CD8-positive, alpha-beta memory T cell (primary cell): ENCODE measurements around the gene PADI6. TPM values are rescaled to one million over a fixed set of nuclear protein-coding genes. Genes with fewer than 3 reads are reported as not detected.

Experiments
- CTCF ChIA-PET: fragments of 350-600 bp; sonication (Branson Sonifier 250); formaldehyde crosslinking; loops from one replicate; lab custom pipeline; 2021; ENCODE audit warnings: antibody characterized with exemption; lab: Charles Lee
- POLR2A ChIA-PET: fragments of 350-600 bp; sonication (Branson Sonifier 250); formaldehyde crosslinking; loops from one replicate; lab custom pipeline; 2021; ENCODE audit warnings: antibody characterized with exemption; lab: Charles Lee
- DNase-seq, 5 donors: peaks; one replicate each; pipeline versions ENCODE4 v3.0.0 to v3.0.0-alpha.2; 2020 to 2022; ENCODE audit warnings: mixed read lengths in 1 of 5
- H3K27ac ChIP-seq: one replicate; pipeline ENCODE4 v1.7.0; 2013; ENCODE audit warnings: low read depth, mild to moderate bottlenecking, low read length, moderate library complexity
- H3K27me3 ChIP-seq: 2 replicates; pipeline ENCODE4 v1.7.0; 2013; ENCODE audit warnings: low read length, mild to moderate bottlenecking; ENCODE audit not compliant: insufficient read depth, poor library complexity, severe bottlenecking
- H3K36me3 ChIP-seq: 2 replicates; pipeline ENCODE4 v1.7.0; 2013; ENCODE audit warnings: mild to moderate bottlenecking, low read length, moderate library complexity; ENCODE audit not compliant: insufficient read depth
- H3K4me1 ChIP-seq: 2 replicates; pipeline ENCODE4 v1.7.0; 2013; ENCODE audit warnings: mild to moderate bottlenecking, low read length, moderate library complexity; ENCODE audit not compliant: insufficient read depth
- H3K4me3 ChIP-seq: 2 replicates; pipeline ENCODE4 v1.7.0; 2013; ENCODE audit warnings: mild to moderate bottlenecking, low read length
- H3K9me3 ChIP-seq: 2 replicates; pipeline ENCODE4 v1.7.0; 2013; ENCODE audit warnings: mild to moderate bottlenecking, low read length
- H3K27ac Mint-ChIP-seq, 8 donors: one replicate each; pipeline ENCODE4 v1.8.0; 2020 to 2021; ENCODE audit warnings: mixed read lengths in 8 of 8, mild to moderate bottlenecking in 6 of 8, inconsistent platforms in 3 of 8, moderate library complexity in 3 of 8
- H3K27me3 Mint-ChIP-seq, 2 donors: one replicate each; pipeline ENCODE4 v1.8.0; 2020 to 2021; ENCODE audit warnings: mixed read lengths in 2 of 2, mild to moderate bottlenecking in 1 of 2, moderate library complexity in 1 of 2
- H3K36me3 Mint-ChIP-seq, 3 donors: one replicate each; pipeline ENCODE4 v1.8.0; 2020 to 2021; ENCODE audit warnings: mixed read lengths in 3 of 3, inconsistent platforms in 1 of 3, mild to moderate bottlenecking in 1 of 3
- H3K4me1 Mint-ChIP-seq, 3 donors: one replicate each; pipeline ENCODE4 v1.8.0; 2020 to 2021; ENCODE audit warnings: mixed read lengths in 3 of 3, inconsistent platforms in 1 of 3, mild to moderate bottlenecking in 1 of 3
- H3K4me3 Mint-ChIP-seq, 7 donors: one replicate each; pipeline ENCODE4 v1.8.0; 2020 to 2021; ENCODE audit warnings: mixed read lengths in 7 of 7, mild to moderate bottlenecking in 6 of 7, moderate library complexity in 4 of 7, inconsistent platforms in 2 of 7
- H3K9me3 Mint-ChIP-seq, 5 donors: one replicate each; pipeline ENCODE4 v1.8.0; 2020 to 2022; ENCODE audit warnings: mixed read lengths in 5 of 5, mild to moderate bottlenecking in 3 of 5, moderate library complexity in 2 of 5, inconsistent platforms in 1 of 5
- polyA plus RNA-seq: library from polyadenylated mRNA; unstranded; fragments of 300-500 nt; fragmentation: Illumina TruSeq; gene quantifications from one replicate; pipeline ENCODE4 v1.2.3, GENCODE V29; 2021
- total RNA-seq, 2 experiments: library from RNA; stranded (reverse); gene quantifications; one replicate each; pipeline ENCODE4 v1.2.3, GENCODE V29; 2021

PADI6 gene
- total RNA-seq (not detected), polyA plus RNA-seq (not detected)

DNA sequence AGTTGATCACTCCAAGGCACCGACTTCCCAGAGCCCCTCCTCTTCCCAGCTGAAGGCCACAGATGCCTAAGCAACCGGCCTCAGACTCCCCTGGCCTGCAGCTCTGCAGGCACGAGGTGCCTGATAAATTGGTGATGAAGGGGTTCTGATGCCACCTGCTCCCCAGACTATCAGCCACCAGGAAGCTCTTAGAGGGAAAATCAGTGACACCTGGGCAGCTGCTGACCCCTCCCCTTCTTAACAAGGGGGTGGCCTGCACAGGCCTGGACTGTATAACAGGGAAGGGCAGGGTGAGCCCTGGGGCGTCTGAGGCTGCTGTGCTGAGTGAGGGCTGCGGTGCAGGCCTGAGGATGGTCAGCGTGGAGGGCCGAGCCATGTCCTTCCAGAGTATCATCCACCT, at the start of gene PADI6:
TSS of gene PADI6 (plus strand) at position 301 of the 400 bp plus-strand sequence. CDS start at position 351, 50 bp downstream.
- H3K4me1 ChIP-seq = no peaks in the 10 kb centered on the region
- peaks cover 5 to 11% of the 10 kb centered on the region in 2 donors for H3K27me3 Mint-ChIP-seq
- no peaks in the 10 kb centered on the region for H3K4me1 Mint-ChIP-seq
- H3K27ac ChIP-seq = no peak within 1 kb of the TSS
- no peaks in the 10 kb centered on the region for H3K27me3 ChIP-seq
- no peaks in the 10 kb centered on the region for H3K9me3 ChIP-seq
- no peaks in the 10 kb centered on the region for H3K9me3 Mint-ChIP-seq
- H3K4me3 Mint-ChIP-seq = no peak within 1 kb of the TSS
- CTCF ChIA-PET = no interaction called here
- no peaks in the 10 kb centered on the region for H3K36me3 ChIP-seq
- H3K27ac Mint-ChIP-seq = no peak within 1 kb of the TSS
- no peak for DNase-seq
- H3K36me3 Mint-ChIP-seq = no peaks in the 10 kb centered on the region
- POLR2A ChIA-PET = no interaction called here
- no peak within 1 kb of the TSS for H3K4me3 ChIP-seq

DNA sequence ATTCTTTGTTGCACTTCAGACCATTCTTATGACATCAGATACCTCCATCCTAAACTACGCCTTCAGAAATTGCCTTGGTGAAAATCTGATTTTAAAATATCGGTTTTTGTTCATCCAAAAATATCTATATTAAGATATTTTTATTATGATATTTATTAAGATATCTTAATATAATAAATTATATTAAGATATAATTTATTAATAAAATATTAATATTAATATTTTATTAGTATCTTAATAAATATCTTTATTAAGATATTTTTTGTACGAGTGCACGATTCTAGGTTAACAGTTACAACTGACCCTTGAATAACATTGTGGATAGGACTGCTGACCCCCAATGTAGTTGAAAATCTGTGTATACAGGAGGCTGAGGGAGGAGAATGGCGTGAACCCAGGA, 43.1 kb upstream of the PADI6 start:
- H3K27me3 Mint-ChIP-seq = peaks cover 36 to 46% of the 10 kb centered on the region in 2 donors
- no peaks in the 10 kb centered on the region for H3K36me3 Mint-ChIP-seq
- peaks cover 0 to 6% (median 0%) of the 10 kb centered on the region in 5 donors for H3K9me3 Mint-ChIP-seq
- H3K36me3 ChIP-seq = no peaks in the 10 kb centered on the region
- CTCF ChIA-PET = no interaction called here
- H3K27ac ChIP-seq = no peak overlapping the region
- H3K9me3 ChIP-seq = no peaks in the 10 kb centered on the region
- H3K4me3 ChIP-seq = no peak overlapping the region
- POLR2A ChIA-PET = no interaction called here
- no peaks in the 10 kb centered on the region for H3K4me1 Mint-ChIP-seq
- H3K4me1 ChIP-seq = no peaks in the 10 kb centered on the region
- no peak overlapping the region for H3K4me3 Mint-ChIP-seq
- no peak for DNase-seq
- no peaks in the 10 kb centered on the region for H3K27me3 ChIP-seq
- no peak overlapping the region for H3K27ac Mint-ChIP-seq

DNA sequence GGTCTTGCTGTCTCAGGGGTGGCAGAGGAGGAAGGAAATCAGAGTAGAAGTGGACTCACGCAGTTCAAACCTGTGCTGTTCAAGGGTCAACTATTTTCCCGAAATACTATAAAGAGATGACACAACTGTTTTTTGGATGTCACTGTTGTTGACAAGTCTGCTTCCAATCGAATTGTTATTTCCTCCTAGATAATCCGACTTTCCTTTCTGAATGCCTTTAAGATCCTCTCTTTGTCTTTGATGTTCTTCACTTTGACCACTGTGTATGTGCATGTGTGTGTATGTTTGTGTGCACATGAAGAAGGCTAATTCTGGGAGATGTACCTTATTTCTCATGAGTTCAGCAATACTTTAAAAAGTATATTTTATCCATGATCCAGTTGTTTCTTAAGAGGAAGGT, 42.4 kb upstream of the PADI6 start:
- ChIA-PET CTCF (no interaction called here), POLR2A (no interaction called here)

DNA sequence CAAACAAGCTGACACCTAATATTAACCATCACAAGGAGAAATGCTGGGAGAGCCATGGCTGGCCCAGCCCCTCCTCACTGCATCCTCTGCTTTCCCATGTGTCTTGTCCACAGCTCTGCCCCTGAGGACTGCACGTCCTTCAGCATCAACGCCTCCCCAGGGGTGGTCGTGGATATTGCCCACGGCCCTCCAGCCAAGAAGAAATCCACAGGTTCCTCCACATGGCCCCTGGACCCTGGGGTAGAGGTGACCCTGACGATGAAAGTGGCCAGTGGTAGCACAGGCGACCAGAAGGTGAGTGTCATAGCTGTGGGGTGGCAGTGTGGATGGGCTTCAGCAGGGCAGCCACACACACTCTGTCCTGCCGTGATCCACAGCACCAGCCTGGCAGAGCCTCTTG, 41.1 kb upstream of the PADI6 start:
- Mint-ChIP-seq H3K4me3 (no peak overlapping the region), H3K36me3 (no peaks in the 10 kb centered on the region), H3K27me3 (peaks cover 33 to 52% of the 10 kb centered on the region in 2 donors), H3K27ac (no peak overlapping the region), H3K9me3 (peaks cover 0 to 6% (median 0%) of the 10 kb centered on the region in 5 donors), H3K4me1 (no peaks in the 10 kb centered on the region)
- ChIA-PET POLR2A (no interaction called here), CTCF (no interaction called here)
- Histone ChIP-seq H3K9me3 (no peaks in the 10 kb centered on the region), H3K27ac (no peak overlapping the region), H3K36me3 (no peaks in the 10 kb centered on the region), H3K4me3 (no peak overlapping the region), H3K27me3 (no peaks in the 10 kb centered on the region), H3K4me1 (no peaks in the 10 kb centered on the region)
- no peak for DNase-seq

More for the DNA sequence above, 42.4 kb upstream of the PADI6 start:
- no peak overlapping the region for H3K4me3 Mint-ChIP-seq
- H3K27ac ChIP-seq = no peak overlapping the region
- no peaks in the 10 kb centered on the region for H3K4me1 ChIP-seq
- no peaks in the 10 kb centered on the region for H3K36me3 ChIP-seq
- H3K9me3 ChIP-seq = no peaks in the 10 kb centered on the region
- no peaks in the 10 kb centered on the region for H3K27me3 ChIP-seq
- no peak for DNase-seq
- no peaks in the 10 kb centered on the region for H3K36me3 Mint-ChIP-seq
- no peak overlapping the region for H3K4me3 ChIP-seq
- H3K27ac Mint-ChIP-seq = peak overlapping the region in 1 of 8 donors; percentile 59
- H3K9me3 Mint-ChIP-seq = peaks cover 0 to 6% (median 0%) of the 10 kb centered on the region in 5 donors
- no peaks in the 10 kb centered on the region for H3K4me1 Mint-ChIP-seq
- H3K27me3 Mint-ChIP-seq = peaks cover 35 to 50% of the 10 kb centered on the region in 2 donors

DNA sequence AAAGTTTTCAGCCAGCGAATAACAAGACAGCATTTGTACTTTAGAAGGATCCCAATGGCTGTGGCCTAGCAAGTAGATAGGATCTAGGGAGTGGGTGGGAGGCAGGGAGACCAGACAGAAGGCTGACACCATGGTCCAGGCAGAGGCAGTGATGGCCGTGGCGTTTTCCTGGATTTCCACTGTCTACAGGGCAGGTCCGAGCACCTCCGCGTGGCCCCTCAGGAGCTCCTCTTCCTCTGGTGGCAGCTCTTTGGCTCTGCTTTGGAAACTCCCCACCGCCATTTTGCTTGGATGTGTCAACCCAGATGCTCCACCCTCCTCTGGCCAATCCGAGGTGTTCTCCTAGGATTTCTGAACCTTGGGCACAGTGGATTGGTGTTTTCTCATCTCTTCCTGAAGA, 38.9 kb upstream of the PADI6 start:
- no peak overlapping the region for H3K4me3 Mint-ChIP-seq
- peaks cover 0 to 6% (median 0%) of the 10 kb centered on the region in 5 donors for H3K9me3 Mint-ChIP-seq
- ChIA-PET POLR2A (no interaction called here), CTCF (no interaction called here)
- no peak overlapping the region for H3K27ac ChIP-seq
- no peak overlapping the region for H3K4me3 ChIP-seq
- H3K4me1 ChIP-seq = no peaks in the 10 kb centered on the region
- peaks cover 0 to 5% (median 0%) of the 10 kb centered on the region in 3 donors for H3K4me1 Mint-ChIP-seq
- no peaks in the 10 kb centered on the region for H3K9me3 ChIP-seq
- peaks cover 34 to 63% of the 10 kb centered on the region in 2 donors for H3K27me3 Mint-ChIP-seq
- no peaks in the 10 kb centered on the region for H3K36me3 ChIP-seq
- no peaks in the 10 kb centered on the region for H3K27me3 ChIP-seq
- H3K36me3 Mint-ChIP-seq = no peaks in the 10 kb centered on the region
- no peak overlapping the region for H3K27ac Mint-ChIP-seq
- no peak for DNase-seq

GRCh38 chr1:17335821-17336710, 35.9 kb upstream of the PADI6 start:
- no peaks in the 10 kb centered on the region for H3K36me3 ChIP-seq
- Mint-ChIP-seq H3K9me3 (peaks cover 0 to 6% (median 0%) of the 10 kb centered on the region in 5 donors), H3K4me3 (no peak overlapping the region), H3K27me3 (peaks cover 24 to 46% of the 10 kb centered on the region in 2 donors), H3K36me3 (no peaks in the 10 kb centered on the region), H3K27ac (no peak overlapping the region), H3K4me1 (peaks cover 0 to 5% (median 0%) of the 10 kb centered on the region in 3 donors)
- H3K4me1 ChIP-seq = no peaks in the 10 kb centered on the region
- DNase-seq = peak; percentile 5 to 57 (median 34)
- H3K9me3 ChIP-seq = no peaks in the 10 kb centered on the region
- CTCF ChIA-PET = interaction anchor here (1.0 to 1.3 kb wide), 2 partner anchors 15 to 17 kb away, joined by 3 read pairs; no protein-coding TSS in a partner anchor
- no peak overlapping the region for H3K27ac ChIP-seq
- POLR2A ChIA-PET = no interaction called here
- no peak overlapping the region for H3K4me3 ChIP-seq
- H3K27me3 ChIP-seq = no peaks in the 10 kb centered on the region

- Mint-ChIP-seq H3K27me3 (peaks cover 14 to 36% of the 10 kb centered on the region in 2 donors), H3K4me1 (peaks cover 0 to 5% (median 0%) of the 10 kb centered on the region in 3 donors), H3K36me3 (no peaks in the 10 kb centered on the region), H3K9me3 (peaks cover 0 to 4% (median 3%) of the 10 kb centered on the region in 5 donors), H3K27ac (no peak overlapping the region), H3K4me3 (no peak overlapping the region)
- ChIA-PET POLR2A (no interaction called here), CTCF (no interaction called here)
- no peak for DNase-seq
- no peaks in the 10 kb centered on the region for H3K27me3 ChIP-seq
- H3K4me3 ChIP-seq = no peak overlapping the region
- H3K9me3 ChIP-seq = no peaks in the 10 kb centered on the region
- H3K36me3 ChIP-seq = no peaks in the 10 kb centered on the region
- no peak overlapping the region for H3K27ac ChIP-seq
- no peaks in the 10 kb centered on the region for H3K4me1 ChIP-seq
Observed at GRCh38 chr1:17338706-17339493, 33.1 kb upstream of the PADI6 start.

GRCh38 chr1:17339521-17339920, 32.5 kb upstream of the PADI6 start:
- Histone ChIP-seq H3K4me3 (no peak overlapping the region), H3K9me3 (no peaks in the 10 kb centered on the region), H3K36me3 (no peaks in the 10 kb centered on the region), H3K4me1 (no peaks in the 10 kb centered on the region), H3K27ac (no peak overlapping the region), H3K27me3 (no peaks in the 10 kb centered on the region)
- CTCF ChIA-PET = no interaction called here
- peaks cover 0 to 7% (median 6%) of the 10 kb centered on the region in 5 donors for H3K9me3 Mint-ChIP-seq
- peaks cover 0 to 5% (median 0%) of the 10 kb centered on the region in 3 donors for H3K4me1 Mint-ChIP-seq
- POLR2A ChIA-PET = no interaction called here
- no peak overlapping the region for H3K4me3 Mint-ChIP-seq
- no peak for DNase-seq
- H3K27me3 Mint-ChIP-seq = peaks cover 14 to 33% of the 10 kb centered on the region in 2 donors
- H3K36me3 Mint-ChIP-seq = no peaks in the 10 kb centered on the region
- H3K27ac Mint-ChIP-seq = no peak overlapping the region
